GM21723 (cell line): ENCODE measurements around the gene CERK.

Experiments used
- ATAC-seq: cut with Tn5 transposase; IDR thresholded peaks from one replicate; pipeline ENCODE4 v1.9.1; 2021; ENCODE audit warnings: mild to moderate bottlenecking, moderate library complexity; ENCODE audit not compliant: unreplicated experiment

CERK gene

DNA sequence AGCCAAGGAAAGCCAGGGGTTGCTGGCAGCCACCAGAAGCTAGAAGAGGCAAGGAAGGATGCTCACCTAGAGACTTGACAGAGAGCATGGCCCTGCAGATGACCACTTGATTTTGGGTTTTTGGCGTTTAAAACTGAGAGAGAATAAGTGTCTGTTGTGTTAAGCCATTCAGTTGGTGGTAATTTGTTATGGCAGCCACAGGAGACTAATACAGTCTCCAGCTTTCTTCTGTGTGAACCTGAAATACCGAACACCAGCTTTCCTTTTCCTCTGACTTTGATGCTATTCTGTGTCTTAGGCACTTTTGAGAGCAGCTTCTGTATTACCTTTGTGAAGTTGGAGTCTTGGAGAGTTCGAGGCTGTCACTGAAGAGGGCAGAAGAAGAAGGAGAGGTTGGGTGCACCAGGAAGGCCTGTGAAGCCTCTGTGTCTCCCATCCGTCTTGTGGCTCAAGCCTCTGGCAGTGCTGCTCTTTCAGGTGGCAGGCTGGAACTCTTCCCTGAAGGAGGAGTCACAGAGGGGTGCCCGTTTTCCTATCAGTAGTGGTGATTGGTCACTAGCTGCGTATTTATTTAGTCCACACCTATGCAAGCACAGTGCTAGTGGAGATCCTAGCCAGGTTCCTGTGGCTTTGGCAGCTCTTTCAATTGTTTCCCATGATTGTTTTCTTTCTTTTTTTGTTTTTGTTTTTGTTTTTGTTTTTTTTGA is 26.9 kb upstream of the CERK start:
- no peak for ATAC-seq

GRCh38 chr22:46764140-46764680 is 26.2 kb upstream of the CERK start:
- ATAC-seq, result no peak

DNA sequence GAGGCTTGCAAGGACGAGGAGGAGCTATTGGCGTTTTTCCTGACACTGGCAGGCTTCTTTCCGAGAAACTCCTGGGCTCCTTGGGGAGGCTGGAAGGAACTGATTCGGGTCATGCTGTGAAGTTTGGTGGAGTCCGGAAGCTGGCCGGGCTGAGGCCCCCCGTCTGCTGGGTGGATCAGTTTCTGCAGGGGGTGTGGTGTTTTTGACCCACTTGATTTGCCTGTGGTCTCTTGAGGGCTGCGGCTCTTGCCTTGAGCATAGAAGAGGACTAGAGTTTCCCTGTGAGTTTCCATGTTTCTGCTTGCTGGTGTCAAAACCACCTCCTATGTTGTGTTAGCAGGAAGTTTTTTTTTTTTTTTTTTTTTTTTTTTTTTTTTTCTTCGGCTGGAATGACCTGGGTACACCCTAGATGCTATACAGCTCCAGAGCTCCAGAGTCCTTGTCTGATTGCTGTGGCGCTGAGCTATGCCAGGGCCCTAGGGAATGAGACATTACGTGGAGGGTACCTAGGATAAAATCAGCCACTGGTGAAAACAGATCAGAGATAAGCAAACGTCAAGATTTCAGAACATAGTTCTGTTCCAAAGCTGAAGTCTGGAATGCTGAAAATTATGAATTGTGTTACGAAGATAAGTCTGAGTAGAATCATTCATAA is 25.1 kb upstream of the CERK start:
- peak; percentile 56 for ATAC-seq

- ATAC-seq, result peak; percentile 63
Observed at GRCh38 chr22:46762238-46763050, 24.4 kb upstream of the CERK start, which contains the start of gene TBC1D22A. Gene TBC1D22A, plus strand, starts transcription at chr22:46762650. Its CDS starts 137 bp downstream, at chr22:46762787.

DNA sequence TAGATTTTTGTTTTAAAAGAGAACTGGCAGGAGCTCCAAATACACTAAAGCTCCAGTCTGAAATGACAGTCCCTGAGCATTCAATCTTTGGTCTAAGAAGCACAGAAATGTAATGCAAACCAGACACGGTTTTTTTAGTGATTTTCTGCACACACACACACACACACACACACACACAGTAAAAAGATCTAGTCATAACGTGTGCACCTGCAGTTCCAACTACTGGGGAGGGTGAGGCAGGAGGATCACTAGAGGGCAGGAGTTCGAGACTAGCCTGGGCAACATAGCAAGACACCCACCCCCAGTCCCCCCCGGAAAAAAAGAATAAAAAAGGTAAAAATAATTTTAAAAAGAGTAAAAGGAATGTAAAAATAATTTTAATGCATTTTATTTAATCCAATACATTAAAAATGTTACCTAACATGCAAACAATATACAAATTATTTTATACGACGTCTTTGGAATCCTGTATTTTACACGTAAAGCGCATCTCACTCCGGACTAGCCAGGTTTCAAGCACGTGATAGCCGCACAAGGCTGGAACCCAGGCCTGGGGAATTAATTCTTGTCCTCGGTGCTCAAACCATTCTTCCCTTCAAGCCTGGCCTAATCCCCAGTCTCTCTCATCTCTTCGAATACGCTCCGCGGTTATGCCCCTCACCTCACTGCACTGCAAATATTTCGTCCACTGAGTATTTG is 23.6 kb upstream of the CERK start:
- no peak for ATAC-seq

- ATAC-seq, result no peak
Observed at GRCh38 chr22:46761017-46761416, 23.0 kb upstream of the CERK start.

GRCh38 chr22:46758867-46759290 is 20.8 kb upstream of the CERK start:
- ATAC-seq, result no peak

DNA sequence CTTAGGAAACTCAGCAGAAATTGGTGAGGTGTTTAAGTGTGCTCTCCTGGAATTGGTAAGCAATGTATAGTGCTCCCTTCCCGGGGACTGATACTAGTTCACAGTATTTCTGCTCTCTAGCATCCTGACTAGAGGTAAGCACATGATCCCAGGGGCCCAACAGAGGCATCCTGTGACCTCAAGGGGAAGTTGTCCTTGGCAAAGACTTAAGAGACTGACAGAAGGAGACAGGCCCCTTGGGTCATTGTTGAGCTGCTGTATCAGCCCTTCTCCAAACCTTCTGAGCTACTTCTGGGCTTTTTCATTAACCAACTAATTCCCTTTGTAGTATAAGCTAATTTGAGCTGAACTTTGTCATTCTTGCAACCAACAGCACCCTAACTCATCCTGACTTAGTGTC is 20.1 kb upstream of the CERK start:
- no peak for ATAC-seq

GRCh38 chr22:46757104-46757503 is 19.1 kb upstream of the CERK start:
- no peak for ATAC-seq

DNA sequence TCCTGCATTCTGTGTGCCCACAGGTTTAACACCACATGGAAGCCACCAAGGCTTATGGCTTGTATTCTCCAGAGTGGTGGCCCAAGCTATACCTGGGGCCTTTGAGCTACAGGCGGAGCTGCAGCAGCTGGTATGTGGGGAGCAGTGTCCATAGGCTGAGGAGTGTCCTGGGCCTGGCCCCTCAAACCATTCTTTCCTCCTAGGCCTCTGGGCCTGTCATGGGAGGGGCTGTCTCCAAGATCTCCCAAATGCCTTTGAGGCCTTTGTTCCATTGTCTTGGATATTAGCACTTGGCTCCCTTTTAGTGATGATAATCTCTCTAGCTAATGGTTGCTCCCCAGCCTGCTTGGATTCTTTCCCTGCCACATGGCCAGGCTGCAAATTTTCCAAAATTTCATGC is 18.0 kb upstream of the CERK start:
- ATAC-seq, result no peak

GRCh38 chr22:46755525-46755924 is 17.5 kb upstream of the CERK start:
- ATAC-seq, result no peak

DNA sequence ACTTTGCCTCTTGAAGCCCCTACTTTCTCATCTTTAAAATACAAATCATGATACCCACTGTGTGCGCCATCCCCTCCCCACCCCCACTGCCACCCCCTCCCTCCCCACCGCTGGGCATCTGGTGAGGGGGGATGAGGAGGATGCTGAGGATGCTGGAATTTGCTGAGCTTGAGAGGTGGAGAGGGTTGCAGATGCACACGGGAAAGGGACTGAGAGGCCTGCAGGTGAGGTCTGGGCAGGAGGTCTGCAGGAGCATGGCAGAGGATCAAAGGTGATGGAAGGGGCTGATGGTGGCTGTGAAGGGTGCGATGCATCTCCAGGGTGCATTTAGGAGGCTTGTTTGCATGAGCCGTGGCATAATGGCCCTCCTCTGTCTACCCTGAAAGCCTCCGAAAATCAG is 16.8 kb upstream of the CERK start:
- ATAC-seq, result no peak

GRCh38 chr22:46754110-46754799 is 16.2 kb upstream of the CERK start:
- no peak for ATAC-seq

DNA sequence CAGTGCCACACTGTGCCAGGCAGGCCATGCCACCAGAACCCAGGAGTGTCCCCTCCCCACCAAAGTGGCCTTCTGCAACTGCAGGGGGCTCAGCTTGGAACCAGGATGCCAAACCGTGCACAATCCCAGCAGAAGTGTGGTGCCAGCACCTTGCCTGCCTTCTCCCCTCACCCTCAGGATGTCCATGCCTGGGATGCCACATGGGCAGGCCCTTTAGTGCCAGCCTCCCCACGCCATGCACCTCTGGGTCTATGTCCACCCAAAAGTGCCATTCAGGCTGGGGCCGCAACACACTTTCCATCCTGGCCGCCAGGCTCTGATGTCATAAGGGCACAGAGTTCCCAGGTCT is 15.7 kb upstream of the CERK start:
- ATAC-seq, result no peak

- no peak for ATAC-seq
Observed at GRCh38 chr22:46753360-46753759, 15.3 kb upstream of the CERK start.

GRCh38 chr22:46752988-46753310 is 14.9 kb upstream of the CERK start:
- no peak for ATAC-seq

GRCh38 chr22:46752286-46752987 is 14.4 kb upstream of the CERK start:
- ATAC-seq, result no peak

GRCh38 chr22:46750863-46751443 is 12.9 kb upstream of the CERK start:
- ATAC-seq, result no peak

DNA sequence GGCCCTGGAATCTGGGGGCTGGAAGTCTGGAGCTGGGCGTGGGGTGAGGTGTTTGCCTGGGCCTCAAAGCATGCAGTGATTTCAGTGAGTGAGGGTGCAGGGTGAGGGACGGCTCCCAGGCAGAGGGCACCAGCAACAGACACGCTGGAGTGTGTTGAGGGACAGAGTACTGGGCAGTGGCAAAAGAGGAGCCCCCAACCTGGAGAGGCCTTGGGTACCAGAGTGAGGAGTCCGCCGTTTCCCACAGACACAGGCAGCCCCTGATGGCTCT is 12.4 kb upstream of the CERK start:
- ATAC-seq, result no peak
